ENCODE data around the gene ZFYVE19.

Gene ZFYVE19

GRCh38 chr15:40815042-40815698, 8.3 kb downstream of the ZFYVE19 start:
- DNase-seq (ENCODE audit: low read depth in 3 of 3), result no peak

- no peak for DNase-seq (ENCODE audit: low read depth in 3 of 3)
These were observed 12.2 kb downstream of the ZFYVE19 start for GRCh38 chr15:40819048-40819447.

- DNase-seq (ENCODE audit: low read depth in 3 of 3), result no peak
These were observed 14.3 kb downstream of the ZFYVE19 start for GRCh38 chr15:40821195-40821594.

- no peak for DNase-seq (ENCODE audit: low read depth in 3 of 3)
These were observed 16.9 kb downstream of the ZFYVE19 start for GRCh38 chr15:40823572-40824343.

GRCh38 chr15:40825661-40826422, 19.0 kb downstream of the ZFYVE19 start:
- no peak for DNase-seq (ENCODE audit: low read depth in 3 of 3)

- no peak for DNase-seq (ENCODE audit: low read depth in 3 of 3)
These were observed 19.7 kb downstream of the ZFYVE19 start for GRCh38 chr15:40826423-40827075.

- no peak for DNase-seq (ENCODE audit: low read depth in 3 of 3)
These were observed 21.7 kb downstream of the ZFYVE19 start, which contains the start of gene PPP1R14D for GRCh38 chr15:40828447-40829036. PPP1R14D (minus strand) TSS chr15:40828708; CDS start chr15:40828641, 67 bp downstream.

- DNase-seq (ENCODE audit: low read depth in 3 of 3), result no peak
These were observed 22.2 kb downstream of the ZFYVE19 start for GRCh38 chr15:40829115-40829514.

- DNase-seq (ENCODE audit: low read depth in 3 of 3), result no peak
These were observed 24.0 kb downstream of the ZFYVE19 start for GRCh38 chr15:40830884-40831283.

- no peak for DNase-seq (ENCODE audit: low read depth in 3 of 3)
These were observed 25.0 kb downstream of the ZFYVE19 start for GRCh38 chr15:40831861-40832260.

- DNase-seq (ENCODE audit: low read depth in 3 of 3), result no peak
These were observed 26.0 kb downstream of the ZFYVE19 start for GRCh38 chr15:40832903-40833302.

GRCh38 chr15:40836020-40836419, 29.1 kb downstream of the ZFYVE19 start:
- DNase-seq (ENCODE audit: low read depth in 3 of 3), result no peak

GRCh38 chr15:40838756-40839155, 31.9 kb downstream of the ZFYVE19 start:
- no peak for DNase-seq (ENCODE audit: low read depth in 3 of 3)

- DNase-seq (ENCODE audit: low read depth in 3 of 3), result no peak
These were observed 34.9 kb downstream of the ZFYVE19 start for GRCh38 chr15:40841741-40842140.

GRCh38 chr15:40843261-40843884, 36.5 kb downstream of the ZFYVE19 start:
- DNase-seq (ENCODE audit: low read depth in 3 of 3), result no peak

- peak; percentile 35 to 84 (median 60) for DNase-seq (ENCODE audit: low read depth in 3 of 3)
These were observed 37.2 kb downstream of the ZFYVE19 start, which contains the start of gene SPINT1 for GRCh38 chr15:40843885-40844695. SPINT1 (plus strand) TSS chr15:40844048; CDS start chr15:40844555, 507 bp downstream.

- peak in 1 of 3 experiments; percentile 38 for DNase-seq (ENCODE audit: low read depth in 3 of 3)
These were observed 37.8 kb downstream of the ZFYVE19 start for GRCh38 chr15:40844696-40845030.

GRCh38 chr15:40845036-40845435, 38.1 kb downstream of the ZFYVE19 start:
- DNase-seq (ENCODE audit: low read depth in 3 of 3), result no peak

GRCh38 chr15:40845511-40846284, 38.8 kb downstream of the ZFYVE19 start:
- DNase-seq (ENCODE audit: low read depth in 3 of 3), result no peak
